HG03280 (cell line): ENCODE measurements around the gene TERC.

Experiments used
- ATAC-seq: cut with Tn5 transposase; IDR thresholded peaks from one replicate; pipeline ENCODE4 v1.9.1; 2021; ENCODE audit warnings: mild to moderate bottlenecking, moderate library complexity; ENCODE audit not compliant: unreplicated experiment

TERC gene

GRCh38 chr3:169764882-169765612 is at the start of gene TERC:
TERC (minus strand) TSS chr3:169765060.
- ATAC-seq = peak; percentile 70

- ATAC-seq = peak; percentile 90
Measured at GRCh38 chr3:169813757-169814517, 49.1 kb upstream of the TERC start.

- no peak for ATAC-seq
Measured at GRCh38 chr3:169813278-169813677, 48.4 kb upstream of the TERC start.

GRCh38 chr3:169812332-169813235 is 47.7 kb upstream of the TERC start, which contains the start of the genes LRRC34 and LRRIQ4:
LRRC34 (minus strand) TSS chr3:169812904; CDS start chr3:169812548, 356 bp downstream.
LRRIQ4 (plus strand) TSS chr3:169812870; CDS start chr3:169821922, 9,052 bp downstream.
- peak; percentile 68 for ATAC-seq

GRCh38 chr3:169811631-169812331 is 46.9 kb upstream of the TERC start:
- no peak for ATAC-seq

GRCh38 chr3:169809230-169809795 is 44.5 kb upstream of the TERC start:
- ATAC-seq = no peak

GRCh38 chr3:169804681-169805080 is 39.8 kb upstream of the TERC start:
- no peak for ATAC-seq

GRCh38 chr3:169792359-169792758 is 27.5 kb upstream of the TERC start:
- ATAC-seq = no peak

GRCh38 chr3:169790687-169791429 is 26.0 kb upstream of the TERC start:
- no peak for ATAC-seq

GRCh38 chr3:169790219-169790618 is 25.4 kb upstream of the TERC start:
- ATAC-seq = no peak

- no peak for ATAC-seq
Measured at GRCh38 chr3:169787791-169788190, 22.9 kb upstream of the TERC start.

GRCh38 chr3:169787120-169787519 is 22.3 kb upstream of the TERC start:
- no peak for ATAC-seq

GRCh38 chr3:169781209-169781855 is 16.5 kb upstream of the TERC start:
- ATAC-seq = no peak

- no peak for ATAC-seq
Measured at GRCh38 chr3:169780742-169781141, 15.9 kb upstream of the TERC start.

GRCh38 chr3:169777822-169778221 is 13.0 kb upstream of the TERC start:
- ATAC-seq = no peak

GRCh38 chr3:169774186-169774585 is 9.3 kb upstream of the TERC start:
- ATAC-seq = no peak

- ATAC-seq = peak; percentile 83
Measured at GRCh38 chr3:169772897-169773816, 8.3 kb upstream of the TERC start, which contains the start of gene MYNN. MYNN (plus strand) TSS chr3:169773396; CDS start chr3:169774296, 900 bp downstream.
